ENCODE measurements around the gene NKPD1. TPM values are rescaled to one million over a fixed set of nuclear protein-coding genes. Genes with fewer than 3 reads are reported as not detected.
A peak's percentile ranks its signal among the peaks of the same experiment; 100 is the strongest.
"Not testable (repeated sequence)": the region's sequence is repeated elsewhere in the genome, so short reads cannot be mapped to it uniquely, and the experiment has no call there.

Gene NKPD1
- total RNA-seq, 2 donors from 2014 or later, result 3.6 to 4.1 TPM

GRCh38 chr19:45124021-45124420, 36.8 kb downstream of the NKPD1 start:
- no peak overlapping the region for H3K27ac ChIP-seq
- no peaks in the 10 kb centered on the region for H3K9me3 ChIP-seq
- no peak for TF ChIP-seq CTCF (IDR thresholded peaks at IDR 0.05)
- TF ChIP-seq POLR2AphosphoS5 (IDR thresholded peaks at IDR 0.05), result no peak
- no peak for TF ChIP-seq POLR2A (IDR thresholded peaks at IDR 0.05)
- peaks cover 9% of the 10 kb centered on the region for H3K4me1 ChIP-seq (replicated peaks)
- DNase-seq (ENCODE audit: low spot score), result no peak
- H3K36me3 ChIP-seq, result no peaks in the 10 kb centered on the region
- WGBS, result 69% methylated on average over 6 of the region's 6 CpGs
- intact Hi-C loops (cut with DNase I), result no loop called here
- no peaks in the 10 kb centered on the region for H3K27me3 ChIP-seq (replicated peaks; ENCODE audit: insufficient read depth)
- H3K4me3 ChIP-seq, result no peak overlapping the region

GRCh38 chr19:45123440-45123850, 37.3 kb downstream of the NKPD1 start:
- intact Hi-C loops (cut with DNase I), result no loop called here
- H3K27ac ChIP-seq, result no peak overlapping the region
- 36% methylated on average over 9 of the region's 9 CpGs for WGBS
- peaks cover 9% of the 10 kb centered on the region for H3K4me1 ChIP-seq (replicated peaks)
- peak; percentile 72 for DNase-seq (ENCODE audit: low spot score)
- H3K9me3 ChIP-seq, result no peaks in the 10 kb centered on the region
- no peaks in the 10 kb centered on the region for H3K27me3 ChIP-seq (replicated peaks; ENCODE audit: insufficient read depth)
- H3K4me3 ChIP-seq, result no peak overlapping the region
- TF ChIP-seq CTCF (IDR thresholded peaks at IDR 0.05), result no peak
- no peak for TF ChIP-seq POLR2A (IDR thresholded peaks at IDR 0.05)
- peak; percentile 56 for TF ChIP-seq POLR2AphosphoS5 (IDR thresholded peaks at IDR 0.05)
- H3K36me3 ChIP-seq, result no peaks in the 10 kb centered on the region

GRCh38 chr19:45122832-45123231, 38.0 kb downstream of the NKPD1 start:
- intact Hi-C loops (cut with DNase I), result no loop called here
- 86% methylated on average over 6 of the region's 6 CpGs for WGBS
- TF ChIP-seq POLR2AphosphoS5 (IDR thresholded peaks at IDR 0.05) (no peak), CTCF (IDR thresholded peaks at IDR 0.05) (no peak), POLR2A (IDR thresholded peaks at IDR 0.05) (no peak)
- DNase-seq (ENCODE audit: low spot score), result no peak
- Histone ChIP-seq H3K4me1 (replicated peaks) (peaks cover 9% of the 10 kb centered on the region), H3K4me3 (no peak overlapping the region), H3K36me3 (no peaks in the 10 kb centered on the region), H3K27ac (no peak overlapping the region), H3K27me3 (replicated peaks; ENCODE audit: insufficient read depth) (no peaks in the 10 kb centered on the region), H3K9me3 (no peaks in the 10 kb centered on the region)

- Histone ChIP-seq H3K36me3 (no peaks in the 10 kb centered on the region), H3K27me3 (replicated peaks; ENCODE audit: insufficient read depth) (no peaks in the 10 kb centered on the region), H3K4me3 (no peak overlapping the region), H3K4me1 (replicated peaks) (peaks cover 9% of the 10 kb centered on the region), H3K27ac (no peak overlapping the region), H3K9me3 (no peaks in the 10 kb centered on the region)
- DNase-seq (ENCODE audit: low spot score), result no peak
- no peak for TF ChIP-seq POLR2AphosphoS5 (IDR thresholded peaks at IDR 0.05)
- TF ChIP-seq POLR2A (IDR thresholded peaks at IDR 0.05), result no peak
- TF ChIP-seq CTCF (IDR thresholded peaks at IDR 0.05), result no peak
- intact Hi-C loops (cut with DNase I), result no loop called here
- WGBS, result 77% methylated on average over 11 of the region's 11 CpGs
Measured at GRCh38 chr19:45121827-45122345, 38.9 kb downstream of the NKPD1 start.

- Histone ChIP-seq H3K27ac (no peak overlapping the region), H3K4me3 (no peak overlapping the region), H3K36me3 (no peaks in the 10 kb centered on the region), H3K27me3 (replicated peaks; ENCODE audit: insufficient read depth) (no peaks in the 10 kb centered on the region), H3K4me1 (replicated peaks) (peaks cover 9% of the 10 kb centered on the region), H3K9me3 (no peaks in the 10 kb centered on the region)
- intact Hi-C loops (cut with DNase I), result no loop called here
- WGBS, result 80% methylated on average over 6 of the region's 6 CpGs
- DNase-seq (ENCODE audit: low spot score), result no peak
- TF ChIP-seq POLR2A (IDR thresholded peaks at IDR 0.05), result no peak
- TF ChIP-seq CTCF (IDR thresholded peaks at IDR 0.05), result no peak
- no peak for TF ChIP-seq POLR2AphosphoS5 (IDR thresholded peaks at IDR 0.05)
Measured at GRCh38 chr19:45119582-45119981, 41.2 kb downstream of the NKPD1 start.

GRCh38 chr19:45118591-45119355, 42.0 kb downstream of the NKPD1 start:
- DNase-seq (ENCODE audit: low spot score); intact Hi-C loops (cut with DNase I); H3K4me3 ChIP-seq; H3K36me3 ChIP-seq; H3K27ac ChIP-seq; H3K27me3 ChIP-seq (replicated peaks; ENCODE audit: insufficient read depth); H3K9me3 ChIP-seq; H3K4me1 ChIP-seq (replicated peaks): not testable (repeated sequence)
- 47% methylated on average over 18 of the region's 18 CpGs for WGBS

Measured in prostate gland (tissue), 2 donors.